ENCODE measurements around the gene NKAPD1. TPM values are rescaled to one million over a fixed set of nuclear protein-coding genes. Genes with fewer than 3 reads are reported as not detected.

NKAPD1 gene
- total and polyA plus RNA-seq, 2 of the 13 experiments (the other 11 are each of a cell fraction or from before 2014, with no cell fraction given): 11.2 to 22.5 TPM

DNA sequence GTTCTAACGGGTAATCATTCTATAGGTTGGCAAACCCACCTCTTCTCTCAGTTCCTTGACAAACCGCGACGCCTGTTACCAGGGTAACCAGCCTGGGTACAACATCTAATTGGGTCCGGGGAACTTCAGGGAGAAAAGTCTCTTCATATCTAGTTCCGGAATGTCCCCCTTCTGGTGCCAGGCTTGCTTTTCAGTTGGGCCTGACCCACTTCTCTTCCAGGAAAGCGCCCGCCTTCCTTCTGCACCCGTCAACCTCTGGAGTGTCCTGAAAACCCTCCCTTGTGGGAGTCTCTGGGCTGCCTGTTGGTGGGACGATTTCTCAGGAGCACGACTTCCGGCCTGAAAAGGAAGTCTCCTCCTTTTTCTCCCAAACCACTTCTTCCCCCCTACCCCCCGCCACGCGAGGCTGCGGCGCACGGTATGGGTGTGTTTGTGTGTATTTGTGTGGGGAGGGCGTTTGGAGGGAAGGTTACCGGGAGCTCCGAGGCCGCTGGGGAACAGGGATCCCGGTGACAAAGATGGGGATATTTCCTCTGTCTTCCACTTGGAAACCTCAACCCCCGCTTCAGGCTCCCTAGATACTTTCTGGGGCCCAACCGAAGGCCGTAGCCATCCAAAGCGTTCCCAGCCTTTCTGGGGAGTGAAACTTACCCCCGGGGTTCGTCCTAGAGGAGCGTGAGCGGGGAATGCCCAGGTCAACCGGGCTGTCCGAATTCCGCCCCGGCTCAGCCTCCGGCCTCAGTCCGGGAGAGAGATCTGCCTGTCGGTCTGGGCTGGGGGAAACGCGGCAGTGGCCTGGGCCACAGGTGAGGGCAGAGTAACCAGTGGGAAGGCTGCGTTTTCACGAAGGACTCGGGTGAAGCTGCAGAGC, at the start of gene NKAPD1, which contains the start of gene PIH1D2 (continued):
- TF ChIP-seq, protein P1, sequence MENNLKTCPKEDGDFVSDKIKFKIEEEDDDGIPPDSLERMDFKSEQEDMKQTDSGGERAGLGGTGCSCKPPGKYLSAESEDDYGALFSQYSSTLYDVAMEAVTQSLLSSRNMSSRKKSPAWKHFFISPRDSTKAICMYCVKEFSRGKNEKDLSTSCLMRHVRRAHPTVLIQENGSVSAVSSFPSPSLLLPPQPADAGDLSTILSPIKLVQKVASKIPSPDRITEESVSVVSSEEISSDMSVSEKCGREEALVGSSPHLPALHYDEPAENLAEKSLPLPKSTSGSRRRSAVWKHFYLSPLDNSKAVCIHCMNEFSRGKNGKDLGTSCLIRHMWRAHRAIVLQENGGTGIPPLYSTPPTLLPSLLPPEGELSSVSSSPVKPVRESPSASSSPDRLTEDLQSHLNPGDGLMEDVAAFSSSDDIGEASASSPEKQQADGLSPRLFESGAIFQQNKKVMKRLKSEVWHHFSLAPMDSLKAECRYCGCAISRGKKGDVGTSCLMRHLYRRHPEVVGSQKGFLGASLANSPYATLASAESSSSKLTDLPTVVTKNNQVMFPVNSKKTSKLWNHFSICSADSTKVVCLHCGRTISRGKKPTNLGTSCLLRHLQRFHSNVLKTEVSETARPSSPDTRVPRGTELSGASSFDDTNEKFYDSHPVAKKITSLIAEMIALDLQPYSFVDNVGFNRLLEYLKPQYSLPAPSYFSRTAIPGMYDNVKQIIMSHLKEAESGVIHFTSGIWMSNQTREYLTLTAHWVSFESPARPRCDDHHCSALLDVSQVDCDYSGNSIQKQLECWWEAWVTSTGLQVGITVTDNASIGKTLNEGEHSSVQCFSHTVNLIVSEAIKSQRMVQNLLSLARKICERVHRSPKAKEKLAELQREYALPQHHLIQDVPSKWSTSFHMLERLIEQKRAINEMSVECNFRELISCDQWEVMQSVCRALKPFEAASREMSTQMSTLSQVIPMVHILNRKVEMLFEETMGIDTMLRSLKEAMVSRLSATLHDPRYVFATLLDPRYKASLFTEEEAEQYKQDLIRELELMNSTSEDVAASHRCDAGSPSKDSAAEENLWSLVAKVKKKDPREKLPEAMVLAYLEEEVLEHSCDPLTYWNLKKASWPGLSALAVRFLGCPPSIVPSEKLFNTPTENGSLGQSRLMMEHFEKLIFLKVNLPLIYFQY (CRISPR knock-in tag; IDR thresholded peaks at IDR 0.05; ENCODE audit: borderline replicate concordance): peak; percentile 79; the same call in 1 of the 2 replicates
- TF ChIP-seq PAF1 (CRISPR knock-in tag; IDR thresholded peaks at IDR 0.05): no peak
- TF ChIP-seq, protein P2, sequence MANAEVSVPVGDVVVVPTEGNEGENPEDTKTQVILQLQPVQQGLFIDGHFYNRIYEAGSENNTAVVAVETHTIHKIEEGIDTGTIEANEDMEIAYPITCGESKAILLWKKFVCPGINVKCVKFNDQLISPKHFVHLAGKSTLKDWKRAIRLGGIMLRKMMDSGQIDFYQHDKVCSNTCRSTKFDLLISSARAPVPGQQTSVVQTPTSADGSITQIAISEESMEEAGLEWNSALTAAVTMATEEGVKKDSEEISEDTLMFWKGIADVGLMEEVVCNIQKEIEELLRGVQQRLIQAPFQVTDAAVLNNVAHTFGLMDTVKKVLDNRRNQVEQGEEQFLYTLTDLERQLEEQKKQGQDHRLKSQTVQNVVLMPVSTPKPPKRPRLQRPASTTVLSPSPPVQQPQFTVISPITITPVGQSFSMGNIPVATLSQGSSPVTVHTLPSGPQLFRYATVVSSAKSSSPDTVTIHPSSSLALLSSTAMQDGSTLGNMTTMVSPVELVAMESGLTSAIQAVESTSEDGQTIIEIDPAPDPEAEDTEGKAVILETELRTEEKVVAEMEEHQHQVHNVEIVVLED (CRISPR knock-in tag; IDR thresholded peaks at IDR 0.05; ENCODE audit: borderline replicate concordance): peak; percentile 62; the same call in 1 of the 2 replicates
- TF ChIP-seq, protein P3, sequence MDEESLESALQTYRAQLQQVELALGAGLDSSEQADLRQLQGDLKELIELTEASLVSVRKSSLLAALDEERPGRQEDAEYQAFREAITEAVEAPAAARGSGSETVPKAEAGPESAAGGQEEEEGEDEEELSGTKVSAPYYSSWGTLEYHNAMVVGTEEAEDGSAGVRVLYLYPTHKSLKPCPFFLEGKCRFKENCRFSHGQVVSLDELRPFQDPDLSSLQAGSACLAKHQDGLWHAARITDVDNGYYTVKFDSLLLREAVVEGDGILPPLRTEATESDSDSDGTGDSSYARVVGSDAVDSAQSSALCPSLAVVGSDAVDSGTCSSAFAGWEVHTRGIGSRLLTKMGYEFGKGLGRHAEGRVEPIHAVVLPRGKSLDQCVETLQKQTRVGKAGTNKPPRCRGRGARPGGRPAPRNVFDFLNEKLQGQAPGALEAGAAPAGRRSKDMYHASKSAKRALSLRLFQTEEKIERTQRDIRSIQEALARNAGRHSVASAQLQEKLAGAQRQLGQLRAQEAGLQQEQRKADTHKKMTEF (CRISPR knock-in tag; IDR thresholded peaks at IDR 0.05): peak; percentile 82
- TF ChIP-seq, protein P4, sequence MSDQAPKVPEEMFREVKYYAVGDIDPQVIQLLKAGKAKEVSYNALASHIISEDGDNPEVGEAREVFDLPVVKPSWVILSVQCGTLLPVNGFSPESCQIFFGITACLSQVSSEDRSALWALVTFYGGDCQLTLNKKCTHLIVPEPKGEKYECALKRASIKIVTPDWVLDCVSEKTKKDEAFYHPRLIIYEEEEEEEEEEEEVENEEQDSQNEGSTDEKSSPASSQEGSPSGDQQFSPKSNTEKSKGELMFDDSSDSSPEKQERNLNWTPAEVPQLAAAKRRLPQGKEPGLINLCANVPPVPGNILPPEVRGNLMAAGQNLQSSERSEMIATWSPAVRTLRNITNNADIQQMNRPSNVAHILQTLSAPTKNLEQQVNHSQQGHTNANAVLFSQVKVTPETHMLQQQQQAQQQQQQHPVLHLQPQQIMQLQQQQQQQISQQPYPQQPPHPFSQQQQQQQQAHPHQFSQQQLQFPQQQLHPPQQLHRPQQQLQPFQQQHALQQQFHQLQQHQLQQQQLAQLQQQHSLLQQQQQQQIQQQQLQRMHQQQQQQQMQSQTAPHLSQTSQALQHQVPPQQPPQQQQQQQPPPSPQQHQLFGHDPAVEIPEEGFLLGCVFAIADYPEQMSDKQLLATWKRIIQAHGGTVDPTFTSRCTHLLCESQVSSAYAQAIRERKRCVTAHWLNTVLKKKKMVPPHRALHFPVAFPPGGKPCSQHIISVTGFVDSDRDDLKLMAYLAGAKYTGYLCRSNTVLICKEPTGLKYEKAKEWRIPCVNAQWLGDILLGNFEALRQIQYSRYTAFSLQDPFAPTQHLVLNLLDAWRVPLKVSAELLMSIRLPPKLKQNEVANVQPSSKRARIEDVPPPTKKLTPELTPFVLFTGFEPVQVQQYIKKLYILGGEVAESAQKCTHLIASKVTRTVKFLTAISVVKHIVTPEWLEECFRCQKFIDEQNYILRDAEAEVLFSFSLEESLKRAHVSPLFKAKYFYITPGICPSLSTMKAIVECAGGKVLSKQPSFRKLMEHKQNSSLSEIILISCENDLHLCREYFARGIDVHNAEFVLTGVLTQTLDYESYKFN (CRISPR knock-in tag; conservative IDR thresholded peaks at IDR 0.05): no peak
- TF ChIP-seq ZNF225 (CRISPR knock-in tag; IDR thresholded peaks at IDR 0.05): no peak; the same call in 1 of the 2 replicates
- TF ChIP-seq HOXA9 (CRISPR knock-in tag; IDR thresholded peaks at IDR 0.05; ENCODE audit: borderline replicate concordance): no peak
- no peak for TF ChIP-seq ZNF136 (CRISPR knock-in tag; IDR thresholded peaks at IDR 0.05; ENCODE audit: low read depth)
- no peak for TF ChIP-seq JUND (CRISPR knock-in tag; IDR thresholded peaks at IDR 0.05)
- TF ChIP-seq ZNF678 (CRISPR knock-in tag; IDR thresholded peaks at IDR 0.05): no peak
- peak; percentile 88 for TF ChIP-seq GABPA (IDR thresholded peaks at IDR 0.05; ENCODE audit: low read depth, low read length)
- peak; percentile 97 for TF ChIP-seq GABPA (CRISPR knock-in tag; IDR thresholded peaks at IDR 0.05; ENCODE audit: low read depth)
- no peak for TF ChIP-seq CREB1 (IDR thresholded peaks at IDR 0.05)
- TF ChIP-seq CREB1 (CRISPR knock-in tag; IDR thresholded peaks at IDR 0.05): peak; percentile 78
- no peak for TF ChIP-seq ZNF616 (CRISPR knock-in tag; IDR thresholded peaks at IDR 0.05; ENCODE audit: low read depth)
- no peak for TF ChIP-seq PHB2 (IDR thresholded peaks at IDR 0.05; ENCODE audit: partially characterized antibody)
- peak; percentile 50; the same call in 1 of the 2 replicates for TF ChIP-seq ZNF124 (CRISPR knock-in tag; IDR thresholded peaks at IDR 0.05)
- no peak for TF ChIP-seq CENPT (CRISPR knock-in tag; IDR thresholded peaks at IDR 0.05; ENCODE audit: low read depth)
- TF ChIP-seq ZNF441 (CRISPR knock-in tag; IDR thresholded peaks at IDR 0.05; ENCODE audit: borderline replicate concordance): no peak
